Effector memory CD4-positive, alpha-beta T cell (primary cell): Measurements from ENCODE around the gene MTHFR.

ENCODE experiments used
- DNase-seq, 3 donors: peaks; one replicate each; pipeline ENCODE4 v3.0.0-alpha.2; 2020
- H3K27ac ChIP-seq: 2 replicates; pipeline ENCODE4 v1.7.0; 2013; ENCODE audit warnings: mild to moderate bottlenecking, low read length, moderate library complexity; ENCODE audit not compliant: insufficient read depth, poor library complexity, severe bottlenecking
- H3K27me3 ChIP-seq: replicated peaks from 2 replicates; pipeline ENCODE4 v1.7.0; 2013; ENCODE audit warnings: mild to moderate bottlenecking, low read length; ENCODE audit not compliant: insufficient read depth, control insufficient read depth, poor library complexity, severe bottlenecking
- H3K36me3 ChIP-seq: 2 replicates; pipeline ENCODE4 v1.7.0; 2013; ENCODE audit warnings: mild to moderate bottlenecking, low read length, moderate library complexity; ENCODE audit not compliant: control insufficient read depth, insufficient read depth
- H3K4me1 ChIP-seq: 2 replicates; pipeline ENCODE4 v1.7.0; 2013; ENCODE audit warnings: low read length, mild to moderate bottlenecking; ENCODE audit not compliant: control insufficient read depth, insufficient read depth, poor library complexity, severe bottlenecking
- H3K4me3 ChIP-seq: 2 replicates; pipeline ENCODE4 v1.7.0; 2013; ENCODE audit warnings: low read length, low read depth, mild to moderate bottlenecking; ENCODE audit not compliant: insufficient read depth, poor library complexity, severe bottlenecking
- H3K9me3 ChIP-seq: 2 replicates; pipeline ENCODE4 v1.7.0; 2013; ENCODE audit warnings: mild to moderate bottlenecking, low read length, moderate library complexity; ENCODE audit not compliant: control insufficient read depth

Gene MTHFR

DNA sequence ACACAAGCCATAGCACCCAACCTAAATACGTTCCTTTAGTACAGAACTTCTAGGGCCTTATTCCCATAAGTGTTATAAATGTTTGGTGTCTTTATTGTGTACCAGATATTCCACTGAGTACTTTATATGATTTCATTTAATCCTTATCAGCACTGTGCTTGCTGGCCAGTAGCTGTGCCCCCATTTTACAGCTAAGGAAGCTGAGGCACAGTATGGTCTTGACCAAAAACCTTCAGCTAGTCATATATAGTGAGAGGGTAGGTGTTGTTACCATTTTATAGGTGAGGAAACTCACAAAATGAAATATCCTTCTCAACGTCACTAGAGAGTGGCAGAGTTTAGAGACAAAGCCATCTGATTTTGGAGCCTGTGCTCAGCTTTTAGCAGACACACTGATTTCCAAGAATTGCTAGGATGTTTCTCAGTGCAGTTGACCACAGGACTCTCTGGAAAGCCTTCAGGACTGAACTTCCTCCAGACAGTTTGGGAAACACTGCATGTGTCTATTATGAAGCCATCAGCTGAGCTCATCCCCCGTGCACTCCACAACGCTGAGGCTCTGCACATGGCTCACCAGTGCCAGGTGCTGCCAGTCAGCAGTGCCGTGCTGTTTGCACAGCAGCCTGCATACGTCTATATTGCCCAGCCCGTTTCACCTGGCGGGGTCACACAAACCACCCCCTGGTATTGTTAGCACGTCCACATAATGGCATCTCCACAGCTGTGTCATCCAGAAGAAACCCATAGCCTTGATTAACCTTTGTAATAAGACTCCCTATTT lies 26.4 kb upstream of the MTHFR start:
- DNase-seq, result no peak
- Histone ChIP-seq H3K4me1 (no peaks in the 10 kb centered on the region), H3K9me3 (no peaks in the 10 kb centered on the region), H3K36me3 (peaks cover 43% of the 10 kb centered on the region), H3K4me3 (no peak overlapping the region), H3K27me3 (no peaks in the 10 kb centered on the region), H3K27ac (no peak overlapping the region)

DNA sequence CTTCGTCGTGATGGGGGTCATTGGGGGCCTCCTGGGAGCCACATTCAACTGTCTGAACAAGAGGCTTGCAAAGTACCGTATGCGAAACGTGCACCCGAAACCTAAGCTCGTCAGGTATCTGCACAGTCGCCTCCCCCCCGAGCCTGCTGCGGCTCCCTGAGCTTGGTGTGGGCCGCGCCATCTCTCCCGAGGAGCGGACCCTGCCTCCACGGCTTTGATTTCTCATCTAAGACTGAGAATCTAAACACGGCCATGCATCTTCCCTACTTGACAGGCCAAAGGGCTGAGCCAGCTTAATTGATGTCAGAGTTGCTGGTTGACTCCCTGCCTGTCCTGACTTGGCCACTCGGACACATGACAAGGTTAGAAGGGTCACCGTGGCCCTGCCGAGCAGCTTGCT lies 22.7 kb upstream of the MTHFR start:
- DNase-seq, result no peak
- H3K4me1 ChIP-seq, result no peaks in the 10 kb centered on the region

DNA sequence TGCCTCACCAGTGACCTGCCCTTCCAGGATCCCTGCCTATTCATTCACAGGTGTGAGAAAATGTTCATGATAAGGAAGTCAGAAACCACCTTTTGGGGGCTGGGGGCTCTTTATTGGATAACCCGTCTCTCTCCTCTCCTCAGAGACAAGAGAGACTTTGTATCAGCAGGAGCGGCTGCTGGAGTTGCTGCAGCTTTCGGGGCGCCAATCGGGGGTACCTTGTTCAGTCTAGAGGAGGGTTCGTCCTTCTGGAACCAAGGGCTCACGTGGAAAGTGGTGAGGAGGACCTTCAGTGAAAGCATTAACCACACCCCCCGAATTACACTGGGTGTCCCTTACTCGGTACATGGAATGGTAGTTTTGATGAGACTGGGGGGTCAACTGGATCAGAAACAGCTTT lies 21.2 kb upstream of the MTHFR start:
- Histone ChIP-seq H3K9me3 (no peaks in the 10 kb centered on the region), H3K36me3 (peaks cover 42% of the 10 kb centered on the region), H3K4me3 (no peak overlapping the region), H3K4me1 (no peaks in the 10 kb centered on the region), H3K27me3 (no peaks in the 10 kb centered on the region), H3K27ac (no peak overlapping the region)
- no peak for DNase-seq

More for the DNA sequence above, 22.7 kb upstream of the MTHFR start:
- no peak overlapping the region for H3K4me3 ChIP-seq
- H3K27me3 ChIP-seq, result no peaks in the 10 kb centered on the region
- H3K9me3 ChIP-seq, result no peaks in the 10 kb centered on the region
- H3K27ac ChIP-seq, result no peak overlapping the region
- peaks cover 46% of the 10 kb centered on the region for H3K36me3 ChIP-seq

DNA sequence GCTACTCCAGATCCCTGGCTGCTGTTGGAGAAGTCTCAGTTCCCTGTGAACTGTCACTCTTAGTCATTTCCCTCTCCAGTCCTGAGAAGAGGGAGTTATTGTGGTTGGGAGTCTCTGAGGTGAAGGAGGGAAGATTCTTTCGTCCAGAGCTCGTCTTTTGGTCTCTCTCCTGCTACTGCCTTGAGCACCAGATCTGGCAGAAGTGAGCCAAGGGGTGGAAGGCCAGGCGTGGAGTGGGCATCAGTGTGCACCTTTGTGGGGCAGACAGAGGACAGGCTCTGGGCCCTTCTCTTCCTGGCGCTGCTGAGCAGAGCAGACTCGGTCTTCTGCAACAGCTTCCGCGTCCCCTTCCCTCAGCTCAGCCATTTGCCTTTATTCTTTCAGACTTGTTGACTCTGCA lies 19.4 kb upstream of the MTHFR start:
- Histone ChIP-seq H3K4me1 (no peaks in the 10 kb centered on the region), H3K27me3 (no peaks in the 10 kb centered on the region), H3K36me3 (peaks cover 42% of the 10 kb centered on the region), H3K4me3 (no peak overlapping the region), H3K27ac (no peak overlapping the region), H3K9me3 (no peaks in the 10 kb centered on the region)
- no peak for DNase-seq

DNA sequence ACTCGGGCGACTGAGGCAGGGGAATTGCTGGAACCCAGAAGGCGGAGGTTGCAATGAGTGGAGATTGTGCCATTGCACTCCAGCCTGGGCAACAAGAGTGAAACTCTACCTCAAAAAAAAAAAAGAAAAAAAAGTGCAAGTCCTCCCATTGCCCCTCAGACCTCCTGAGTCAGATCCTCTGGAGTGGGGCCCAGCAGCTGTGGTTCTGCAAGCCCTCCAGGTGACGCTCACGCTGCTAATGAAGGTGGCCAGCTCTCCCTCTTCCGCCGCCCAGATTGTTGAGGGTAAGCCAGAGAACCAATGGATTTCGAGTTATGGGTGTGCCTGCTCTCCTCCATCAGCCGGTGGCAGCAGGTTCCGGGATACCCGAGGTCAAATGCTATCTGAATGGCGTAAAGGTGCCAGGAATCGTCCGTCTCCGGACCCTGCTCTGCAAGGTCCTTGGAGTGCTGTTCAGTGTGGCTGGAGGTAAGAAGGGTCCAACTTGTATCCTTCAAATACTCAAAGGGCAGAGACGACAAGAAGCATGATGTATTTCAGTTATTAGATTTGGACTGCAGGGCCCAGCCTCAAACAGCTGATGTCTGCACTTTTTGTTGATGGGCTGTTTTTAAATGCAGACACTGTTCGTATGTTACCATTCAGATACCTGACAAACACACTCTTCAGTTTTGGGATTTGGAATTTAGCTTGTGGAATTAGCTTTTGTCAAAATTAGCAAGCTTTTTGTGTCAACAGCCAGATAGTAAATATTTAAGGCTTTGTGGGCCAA lies 17.8 kb upstream of the MTHFR start:
- no peak overlapping the region for H3K27ac ChIP-seq
- H3K4me1 ChIP-seq, result no peaks in the 10 kb centered on the region
- no peak for DNase-seq
- peaks cover 44% of the 10 kb centered on the region for H3K36me3 ChIP-seq
- no peak overlapping the region for H3K4me3 ChIP-seq
- no peaks in the 10 kb centered on the region for H3K9me3 ChIP-seq
- no peaks in the 10 kb centered on the region for H3K27me3 ChIP-seq

DNA sequence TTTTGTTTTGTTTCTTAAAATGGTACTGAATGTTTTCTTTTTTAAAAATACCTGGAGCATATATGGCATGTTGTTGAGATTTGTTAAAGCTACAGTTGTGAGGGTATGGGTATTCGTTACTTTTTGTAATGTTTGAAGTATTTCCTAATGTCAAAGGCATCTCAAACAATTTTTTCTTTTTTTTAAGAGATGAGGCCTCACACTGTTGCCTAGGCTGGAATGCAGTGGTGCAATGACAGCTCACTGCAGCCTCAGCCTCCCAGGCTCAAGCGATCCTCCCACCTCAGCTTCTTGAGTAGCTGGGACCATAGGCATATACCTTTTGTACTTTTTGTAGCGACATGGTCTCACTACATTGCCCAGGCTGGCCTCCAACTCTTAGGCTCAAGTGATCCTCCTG lies 16.3 kb upstream of the MTHFR start:
- no peak overlapping the region for H3K4me3 ChIP-seq
- no peaks in the 10 kb centered on the region for H3K4me1 ChIP-seq
- no peaks in the 10 kb centered on the region for H3K27me3 ChIP-seq
- H3K27ac ChIP-seq, result no peak overlapping the region
- no peak for DNase-seq
- H3K9me3 ChIP-seq, result no peaks in the 10 kb centered on the region
- peaks cover 47% of the 10 kb centered on the region for H3K36me3 ChIP-seq

DNA sequence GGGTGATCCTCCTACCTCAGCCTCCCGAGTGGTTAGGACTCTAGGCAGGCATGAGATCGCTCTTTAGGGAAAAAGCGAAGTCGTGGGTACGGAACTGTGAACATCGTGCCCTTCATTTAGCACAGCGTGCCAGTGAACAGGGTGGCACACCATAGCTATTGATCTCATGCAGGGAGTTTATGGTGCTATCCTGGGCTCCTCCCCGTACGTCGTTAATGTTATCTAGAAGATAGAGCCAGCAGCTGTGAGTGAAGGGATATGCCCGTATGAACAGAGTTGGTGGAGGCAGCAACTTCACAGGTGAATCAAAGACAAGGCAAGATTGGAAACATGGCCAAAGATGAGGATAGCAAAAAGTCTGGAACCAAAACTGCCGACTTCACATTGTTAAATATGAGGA lies 11.4 kb upstream of the MTHFR start:
- Histone ChIP-seq H3K4me3 (no peak overlapping the region), H3K27me3 (no peaks in the 10 kb centered on the region), H3K36me3 (peaks cover 44% of the 10 kb centered on the region), H3K4me1 (no peaks in the 10 kb centered on the region), H3K27ac (no peak overlapping the region), H3K9me3 (no peaks in the 10 kb centered on the region)
- no peak for DNase-seq

DNA sequence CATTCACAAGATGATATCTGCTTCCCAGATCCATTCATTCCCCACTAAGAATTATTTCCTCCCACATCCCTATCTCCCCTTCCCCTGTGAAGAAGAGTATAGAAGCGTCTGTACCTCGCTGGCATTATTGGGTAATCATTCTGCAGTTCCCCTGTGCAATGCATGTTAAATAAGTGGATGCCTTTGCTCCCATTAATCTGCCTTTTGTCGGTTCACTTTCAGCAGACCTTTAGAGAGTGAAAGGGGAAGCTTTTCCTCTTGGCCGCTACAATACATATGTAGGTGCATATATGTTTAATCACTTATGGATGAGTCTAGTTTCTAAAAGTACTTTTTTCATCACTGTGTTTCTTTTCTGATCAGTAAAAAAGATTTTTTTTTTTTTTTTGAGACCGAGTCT lies 7.3 kb upstream of the MTHFR start:
- Histone ChIP-seq H3K4me1 (no peaks in the 10 kb centered on the region), H3K4me3 (no peak overlapping the region), H3K27ac (no peak overlapping the region), H3K27me3 (no peaks in the 10 kb centered on the region), H3K36me3 (peaks cover 34% of the 10 kb centered on the region), H3K9me3 (no peaks in the 10 kb centered on the region)
- no peak for DNase-seq

DNA sequence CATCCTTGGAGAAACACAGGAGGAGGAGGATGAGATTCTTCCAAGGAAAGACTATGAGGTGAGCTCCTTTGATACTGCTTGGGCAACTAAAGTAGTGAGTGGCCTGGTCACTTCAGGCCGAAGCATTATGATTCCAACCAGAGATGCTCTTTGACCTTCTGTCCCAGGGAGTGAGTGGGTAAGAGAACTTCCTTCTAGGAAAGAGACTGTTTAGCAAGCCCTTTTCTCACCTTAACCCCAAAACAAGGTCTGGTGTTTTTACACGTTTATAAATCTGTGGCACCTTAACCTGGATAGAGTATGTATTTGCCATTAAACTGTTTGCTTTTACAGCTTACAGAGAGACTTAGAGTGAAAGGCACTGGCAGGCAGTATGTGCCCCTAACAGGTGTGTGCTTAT lies 1.4 kb upstream of the MTHFR start:
- H3K4me1 ChIP-seq, result peaks cover 32% of the 10 kb centered on the region
- H3K36me3 ChIP-seq, result peaks cover 6% of the 10 kb centered on the region
- no peaks in the 10 kb centered on the region for H3K9me3 ChIP-seq
- H3K27ac ChIP-seq, result peak overlapping the region; percentile 85
- no peaks in the 10 kb centered on the region for H3K27me3 ChIP-seq
- no peak overlapping the region for H3K4me3 ChIP-seq
- no peak for DNase-seq

DNA sequence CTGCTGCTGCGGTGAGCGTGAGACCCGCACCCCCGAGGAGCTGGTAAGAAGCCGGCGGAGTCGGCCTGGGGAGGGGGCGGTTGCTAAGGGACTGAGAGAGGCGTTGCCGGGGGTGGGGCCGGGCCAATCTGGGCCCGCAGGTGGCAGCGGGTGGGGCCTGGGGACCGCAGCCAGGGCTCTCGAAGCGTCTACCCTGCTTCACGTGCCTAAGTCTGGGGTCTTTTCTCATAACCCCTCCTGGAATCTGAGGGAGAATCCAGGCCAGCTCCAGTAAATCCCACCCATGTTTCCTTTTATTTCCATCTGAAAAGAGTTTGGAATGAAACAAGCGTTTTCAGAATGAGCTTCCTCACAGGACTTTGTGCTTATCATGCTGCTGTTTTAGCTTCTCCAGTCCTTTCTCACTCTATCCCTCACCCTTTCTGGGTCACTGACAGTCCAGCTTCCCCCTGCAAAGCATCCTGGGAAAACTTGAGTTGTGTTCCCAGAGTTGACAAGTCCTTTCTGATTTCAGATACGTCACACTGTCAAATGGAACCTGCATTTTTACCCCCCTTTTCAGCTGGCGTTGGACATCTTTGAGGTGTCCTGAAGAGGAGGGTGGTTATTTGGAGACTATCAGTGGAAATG lies 658 bp upstream of the MTHFR start:
- Histone ChIP-seq H3K27ac (peak overlapping the region; percentile 85), H3K27me3 (no peaks in the 10 kb centered on the region), H3K36me3 (peaks cover 2% of the 10 kb centered on the region), H3K4me1 (peaks cover 32% of the 10 kb centered on the region), H3K9me3 (no peaks in the 10 kb centered on the region), H3K4me3 (peak overlapping the region; percentile 80)
- DNase-seq, result no peak
